Testis (tissue), 2 donors: ENCODE results near the gene CACNA1E.

ENCODE experiments used
- CTCF ChIP-seq, 3 experiments: fragments of 450-650 bp in 2 of 3; fragments of 200-600 bp in 1 of 3; sonication (generic) in 1 of 3; IDR thresholded peaks; one replicate each; pipeline ENCODE4 v1.5.1; 2016 to 2019; ENCODE audit warnings: antibody characterized with exemption in 3 of 3, mild to moderate bottlenecking in 2 of 3, moderate library complexity in 1 of 3
- POLR2A ChIP-seq: fragments of 450-650 bp; IDR thresholded peaks from one replicate; pipeline ENCODE4 v1.6.1; 2017; ENCODE audit warnings: antibody characterized with exemption, mild to moderate bottlenecking, moderate library complexity

GRCh38 chr1:181818459-181818858, 335.1 kb downstream of the CACNA1E start:
- TF ChIP-seq CTCF (IDR thresholded peaks at IDR 0.05) (no peak), POLR2A (no peak)
